Brain microvascular endothelial cell (primary cell): Measurements from ENCODE around the gene AFF4.
A peak's percentile ranks its signal among the peaks of the same experiment; 100 is the strongest.

Source experiments
- DNase-seq: peaks from one replicate; pipeline ENCODE4 v3.0.0-alpha.2; 2020
- H3K27ac ChIP-seq: fragments of 250-450 bp; sonication (Bioruptor Pico); 2 replicates; pipeline ENCODE4 v1.5.1; 2020; ENCODE audit warnings: mild to moderate bottlenecking, moderate library complexity
- H3K27me3 ChIP-seq: fragments of 250-450 bp; sonication (Bioruptor Pico); replicated peaks from 2 replicates; pipeline ENCODE4 v1.5.1; 2020; ENCODE audit warnings: mild to moderate bottlenecking
- H3K36me3 ChIP-seq: fragments of 250-450 bp; sonication (Bioruptor Pico); replicated peaks from 2 replicates; pipeline ENCODE4 v1.5.1; 2020; ENCODE audit warnings: mild to moderate bottlenecking
- H3K4me3 ChIP-seq: 2 replicates; pipeline ENCODE4 v1.5.1; 2011; ENCODE audit warnings: low read depth, mild to moderate bottlenecking, control low read depth, low read length, moderate library complexity
- CTCF ChIP-seq: IDR thresholded peaks from 2 replicates; pipeline ENCODE4 v1.5.1; 2011; ENCODE audit warnings: low read depth, mild to moderate bottlenecking, moderate library complexity, low read length, control low read depth, inconsistent platforms; ENCODE audit errors: missing control alignments
- in situ Hi-C: cut with HindIII; loops from 2 replicates; pipeline ENCODE4 v1.10.0; 2017; ENCODE audit warnings: low sequenced_read_pairs, low pct_ligation_motif_present

The AFF4 gene

GRCh38 chr5:132871459-132872284, 91.8 kb downstream of the AFF4 start:
- TF ChIP-seq CTCF: no peak
- H3K27ac ChIP-seq: no peak overlapping the region

DNA sequence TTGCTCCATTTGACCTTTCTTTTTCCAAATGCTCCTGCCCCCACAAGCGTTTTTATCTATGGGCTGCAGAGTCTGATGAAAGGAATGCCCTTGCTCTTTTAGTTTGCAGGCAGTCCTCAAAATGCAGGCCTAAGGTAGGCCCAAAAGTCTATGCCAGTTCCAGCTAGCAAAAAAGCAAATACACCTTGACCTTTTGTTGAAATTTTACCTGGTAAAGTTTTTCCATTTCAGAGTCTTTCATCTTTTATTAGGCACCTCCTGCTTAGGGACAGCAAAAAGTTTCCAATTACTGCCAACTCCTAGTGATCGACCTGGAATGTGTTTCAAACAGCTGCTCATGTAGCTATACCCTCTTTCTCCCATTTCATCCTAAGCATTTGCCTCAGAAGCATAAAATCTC, 92.6 kb downstream of the AFF4 start:
- no peak overlapping the region for H3K27ac ChIP-seq
- DNase-seq: no peak
- H3K36me3 ChIP-seq: peaks cover 48% of the 10 kb centered on the region
- H3K27me3 ChIP-seq: no peaks in the 10 kb centered on the region
- TF ChIP-seq CTCF: no peak
- no peak overlapping the region for H3K4me3 ChIP-seq
- in situ Hi-C loops: no loop called here

More at GRCh38 chr5:132871459-132872284, 91.8 kb downstream of the AFF4 start:
- Histone ChIP-seq H3K4me3 (no peak overlapping the region), H3K36me3 (peaks cover 50% of the 10 kb centered on the region), H3K27me3 (no peaks in the 10 kb centered on the region)
- in situ Hi-C loops: no loop called here
- DNase-seq: no peak

GRCh38 chr5:132868754-132869153, 94.7 kb downstream of the AFF4 start:
- TF ChIP-seq CTCF: no peak
- H3K27ac ChIP-seq: no peak overlapping the region
- H3K27me3 ChIP-seq: no peaks in the 10 kb centered on the region
- H3K4me3 ChIP-seq: no peak overlapping the region
- no peak for DNase-seq
- in situ Hi-C loops: no loop called here
- peaks cover 38% of the 10 kb centered on the region for H3K36me3 ChIP-seq

DNA sequence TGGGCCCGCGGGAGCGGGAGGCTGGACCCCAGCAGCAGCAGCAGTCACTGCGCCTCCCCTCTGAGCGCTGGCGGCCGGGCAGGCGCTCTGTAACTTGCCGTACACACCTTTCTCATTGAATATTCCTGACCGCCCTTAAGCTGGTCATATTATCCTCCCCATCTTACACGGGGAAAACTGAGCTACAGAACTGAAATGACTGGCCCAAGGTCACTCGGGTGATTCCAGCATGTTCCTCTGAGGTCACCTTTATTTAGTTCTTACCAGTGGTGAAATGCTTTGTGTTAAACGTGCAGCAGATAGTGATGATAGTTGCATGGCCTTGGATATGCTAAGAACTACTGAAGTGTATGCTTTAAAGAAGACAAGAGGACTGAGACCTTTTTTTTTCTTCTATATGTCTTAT, 96.4 kb downstream of the AFF4 start:
- in situ Hi-C loops: no loop called here

DNA sequence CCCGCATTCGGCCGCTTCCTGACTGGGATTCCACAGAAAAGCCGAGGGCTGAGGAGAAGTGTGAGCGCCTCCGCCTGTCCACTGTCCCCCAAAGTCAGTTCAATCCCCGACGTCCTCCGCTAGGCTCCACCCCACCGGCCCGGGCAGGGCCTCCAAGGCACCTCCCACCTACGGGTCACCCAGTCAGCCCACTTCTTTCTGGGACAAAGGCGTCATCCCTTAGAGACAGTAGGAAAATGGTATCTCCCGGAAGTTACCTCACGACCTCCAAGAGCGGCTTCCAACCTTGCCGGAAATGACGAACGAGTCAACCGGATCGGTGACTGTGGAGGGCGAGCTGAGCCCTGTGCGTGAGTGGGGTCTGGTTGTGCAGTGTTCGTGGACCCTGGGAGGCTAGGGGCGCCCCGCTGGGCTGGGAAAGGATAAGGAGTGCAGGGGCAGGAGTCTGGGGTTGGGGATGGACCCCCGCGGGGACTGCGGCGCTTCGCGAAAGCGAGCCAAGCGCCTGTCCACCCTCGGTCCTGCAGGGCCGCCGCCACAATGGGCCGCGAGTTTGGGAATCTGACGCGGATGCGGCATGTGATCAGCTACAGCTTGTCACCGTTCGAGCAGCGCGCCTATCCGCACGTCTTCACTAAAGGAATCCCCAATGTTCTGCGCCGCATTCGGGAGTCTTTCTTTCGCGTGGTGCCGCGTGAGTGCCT, 96.9 kb downstream of the AFF4 start, which contains the start of the genes GDF9 and UQCRQ:
TSS of gene GDF9 (minus strand) at position 128 of the 704 bp plus-strand sequence. CDS start 1,936 bp downstream, outside the sequence.
TSS of gene UQCRQ (plus strand) at position 301 of the 704 bp plus-strand sequence. CDS start at position 541, 240 bp downstream.
- peak; percentile 99 for DNase-seq
- peak within 1 kb of the TSS; percentile 92 for H3K27ac ChIP-seq
- peak; percentile 45 for TF ChIP-seq CTCF
- peaks cover 23% of the 10 kb centered on the region for H3K36me3 ChIP-seq
- in situ Hi-C loops: no loop called here
- H3K4me3 ChIP-seq: peak within 1 kb of the TSS; percentile 78
- no peaks in the 10 kb centered on the region for H3K27me3 ChIP-seq

More for the DNA sequence above, 96.4 kb downstream of the AFF4 start:
- Histone ChIP-seq H3K36me3 (peaks cover 29% of the 10 kb centered on the region), H3K27me3 (no peaks in the 10 kb centered on the region), H3K4me3 (peak overlapping the region; percentile 78), H3K27ac (peak overlapping the region; percentile 92)
- no peak for DNase-seq
- TF ChIP-seq CTCF: no peak
